Measurements from ENCODE around the gene UPF1. TPM values are rescaled to one million over a fixed set of nuclear protein-coding genes. Genes with fewer than 3 reads are reported as not detected.
A peak's percentile ranks its signal among the peaks of the same experiment; 100 is the strongest.

UPF1 gene
- total and polyA plus RNA-seq, 2 of the 13 experiments (the other 11 are each of a cell fraction or from before 2014, with no cell fraction given), result 16.9 to 41.8 TPM

DNA sequence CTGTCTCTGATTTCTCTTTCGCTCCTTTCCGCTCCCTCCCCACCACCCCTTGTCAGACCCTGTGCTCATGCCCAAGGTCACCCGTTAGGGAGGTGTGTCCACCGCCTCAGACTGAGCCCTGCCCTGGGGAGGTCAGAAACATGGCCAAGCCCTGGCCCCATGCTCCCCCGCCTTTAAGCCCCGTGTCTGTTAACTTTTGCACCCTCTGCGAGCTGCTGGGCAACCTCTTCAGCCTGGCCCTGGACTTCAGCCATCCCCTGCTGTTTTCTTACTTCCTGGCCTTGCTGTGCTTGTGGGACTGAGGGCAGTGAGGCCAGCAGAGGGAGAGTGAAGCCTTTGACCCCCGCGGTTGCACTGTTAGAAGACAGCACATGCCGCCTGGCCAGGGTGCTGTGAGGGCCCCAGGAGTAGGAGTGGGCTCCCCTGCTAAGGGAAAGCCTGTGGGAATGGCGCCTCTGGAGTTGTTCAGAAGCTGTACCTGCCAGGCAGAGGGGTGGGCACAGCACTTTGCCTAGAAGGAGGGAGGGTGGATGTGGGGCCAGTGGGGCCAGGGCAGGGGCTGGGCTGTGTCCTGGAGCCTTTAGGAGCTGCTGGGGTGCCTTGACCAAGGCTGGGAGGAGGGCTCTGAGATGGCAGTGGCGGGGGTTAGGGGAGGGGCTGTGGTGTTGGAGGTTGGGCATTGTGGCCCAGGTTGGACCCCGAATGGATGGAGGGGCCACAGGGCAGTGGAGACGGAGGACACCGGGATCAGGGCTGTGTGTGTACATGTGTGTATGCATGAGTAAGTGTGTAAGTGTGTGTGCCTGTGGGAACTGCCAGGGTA lies 7.9 kb downstream of the UPF1 start (continued):
- TF ChIP-seq FIP1L1 (IDR thresholded peaks at IDR 0.05; ENCODE audit: borderline replicate concordance, insufficient read depth, low read depth, low read length) (no peak), HHEX (CRISPR knock-in tag; IDR thresholded peaks at IDR 0.05) (peak; percentile 55), TFDP1 (CRISPR knock-in tag; IDR thresholded peaks at IDR 0.05; ENCODE audit: borderline replicate concordance) (peak; percentile 88; the same call in 1 of the 2 replicates), NFRKB (IDR thresholded peaks at IDR 0.05) (no peak), DPF2 (CRISPR knock-in tag; IDR thresholded peaks at IDR 0.05; ENCODE audit: borderline replicate concordance, low read depth) (peak; percentile 93), ZNF24 (IDR thresholded peaks at IDR 0.05) (no peak), SSRP1 (CRISPR knock-in tag; IDR thresholded peaks at IDR 0.05) (no peak), ZNF205 (CRISPR knock-in tag; IDR thresholded peaks at IDR 0.05) (peak; percentile 81), MLX (CRISPR knock-in tag; IDR thresholded peaks at IDR 0.05) (peak; percentile 81), HDAC2 (CRISPR knock-in tag; IDR thresholded peaks at IDR 0.05) (peak; percentile 94), TBP (CRISPR knock-in tag; IDR thresholded peaks at IDR 0.05) (no peak), CENPBD1 (CRISPR knock-in tag; IDR thresholded peaks at IDR 0.05; ENCODE audit: borderline replicate concordance, low read depth) (no peak), SMARCE1 (IDR thresholded peaks at IDR 0.05; ENCODE audit: borderline replicate concordance) (no peak), E2F2 (CRISPR knock-in tag; IDR thresholded peaks at IDR 0.05; ENCODE audit: borderline replicate concordance) (no peak), REXO4 (CRISPR knock-in tag; IDR thresholded peaks at IDR 0.05; ENCODE audit: borderline replicate concordance) (no peak), ZNF550 (CRISPR knock-in tag; IDR thresholded peaks at IDR 0.05; ENCODE audit: borderline replicate concordance) (peak; percentile 50; the same call in 1 of the 2 replicates), HOXA7 (CRISPR knock-in tag; IDR thresholded peaks at IDR 0.05) (no peak), ZBTB34 (CRISPR knock-in tag; IDR thresholded peaks at IDR 0.05) (no peak; the same call in 1 of the 2 replicates), KMT2A (CRISPR knock-in tag; IDR thresholded peaks at IDR 0.05) (peak; percentile 76), SOX6 (IDR thresholded peaks at IDR 0.05) (no peak), SOX6 (CRISPR knock-in tag; IDR thresholded peaks at IDR 0.05) (peak; percentile 87)
- TF ChIP-seq, protein P1, sequence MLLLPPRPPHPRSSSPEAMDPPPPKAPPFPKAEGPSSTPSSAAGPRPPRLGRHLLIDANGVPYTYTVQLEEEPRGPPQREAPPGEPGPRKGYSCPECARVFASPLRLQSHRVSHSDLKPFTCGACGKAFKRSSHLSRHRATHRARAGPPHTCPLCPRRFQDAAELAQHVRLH (CRISPR knock-in tag; IDR thresholded peaks at IDR 0.05; ENCODE audit: borderline replicate concordance, low read depth), result peak; percentile 67; the same call in 1 of the 2 replicates

Measured in HepG2 (cell line).